ENCODE measurements around the gene CTBS. TPM values are rescaled to one million over a fixed set of nuclear protein-coding genes. Genes with fewer than 3 reads are reported as not detected.

CTBS gene
- total RNA-seq, 1 donor from 2014 or later: 6.7 TPM

DNA sequence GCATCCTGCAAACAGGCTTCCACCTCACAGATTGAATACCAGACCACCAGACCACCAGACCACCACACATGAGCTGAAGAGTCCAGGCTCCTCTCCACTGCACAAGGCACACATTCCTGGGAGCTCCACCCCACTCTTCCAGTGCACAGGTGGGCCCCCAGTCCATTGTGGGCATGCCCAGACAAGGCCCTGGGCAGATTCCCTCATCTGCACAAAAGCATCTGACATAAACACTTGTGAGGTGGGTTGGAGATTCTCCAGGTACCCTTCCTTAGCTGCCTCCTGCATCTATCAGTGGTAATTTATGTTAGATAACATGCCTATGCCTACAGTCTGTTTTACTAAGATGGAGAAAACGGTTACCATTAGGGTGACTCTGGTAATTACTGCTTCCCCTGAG is 11.6 kb upstream of the CTBS start:
- no peak overlapping the region for H3K4me3 ChIP-seq (ENCODE audit: low read depth, low read length)
- TF ChIP-seq, protein P1, sequence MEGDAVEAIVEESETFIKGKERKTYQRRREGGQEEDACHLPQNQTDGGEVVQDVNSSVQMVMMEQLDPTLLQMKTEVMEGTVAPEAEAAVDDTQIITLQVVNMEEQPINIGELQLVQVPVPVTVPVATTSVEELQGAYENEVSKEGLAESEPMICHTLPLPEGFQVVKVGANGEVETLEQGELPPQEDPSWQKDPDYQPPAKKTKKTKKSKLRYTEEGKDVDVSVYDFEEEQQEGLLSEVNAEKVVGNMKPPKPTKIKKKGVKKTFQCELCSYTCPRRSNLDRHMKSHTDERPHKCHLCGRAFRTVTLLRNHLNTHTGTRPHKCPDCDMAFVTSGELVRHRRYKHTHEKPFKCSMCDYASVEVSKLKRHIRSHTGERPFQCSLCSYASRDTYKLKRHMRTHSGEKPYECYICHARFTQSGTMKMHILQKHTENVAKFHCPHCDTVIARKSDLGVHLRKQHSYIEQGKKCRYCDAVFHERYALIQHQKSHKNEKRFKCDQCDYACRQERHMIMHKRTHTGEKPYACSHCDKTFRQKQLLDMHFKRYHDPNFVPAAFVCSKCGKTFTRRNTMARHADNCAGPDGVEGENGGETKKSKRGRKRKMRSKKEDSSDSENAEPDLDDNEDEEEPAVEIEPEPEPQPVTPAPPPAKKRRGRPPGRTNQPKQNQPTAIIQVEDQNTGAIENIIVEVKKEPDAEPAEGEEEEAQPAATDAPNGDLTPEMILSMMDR (conservative IDR thresholded peaks at IDR 0.05; ENCODE audit: low read depth, low read length): no peak
- DNase-seq (ENCODE audit: low read depth): no peak

DNA sequence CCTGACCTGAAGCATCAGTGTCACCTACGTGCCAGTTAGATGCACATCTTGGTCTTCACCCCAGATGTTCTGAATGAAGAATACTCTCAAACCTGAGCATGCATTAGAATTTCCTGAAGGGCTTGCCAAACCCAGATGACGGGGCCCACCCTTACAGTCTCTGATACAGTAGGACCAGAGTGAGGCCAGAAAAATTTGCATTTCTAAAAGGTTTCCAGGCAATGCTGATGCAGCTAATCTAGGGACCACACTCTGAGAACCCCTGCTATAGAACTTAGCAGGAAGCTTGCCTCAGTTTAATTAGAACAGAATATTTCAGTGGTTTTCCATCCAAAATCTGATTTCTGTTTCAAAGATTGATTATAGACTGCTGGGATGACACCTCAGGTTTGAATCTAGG is 9.9 kb upstream of the CTBS start:
- DNase-seq (ENCODE audit: low read depth): no peak
- no peak overlapping the region for H3K4me3 ChIP-seq (ENCODE audit: low read depth, low read length)
- TF ChIP-seq, protein P1 (conservative IDR thresholded peaks at IDR 0.05; ENCODE audit: low read depth, low read length): no peak

DNA sequence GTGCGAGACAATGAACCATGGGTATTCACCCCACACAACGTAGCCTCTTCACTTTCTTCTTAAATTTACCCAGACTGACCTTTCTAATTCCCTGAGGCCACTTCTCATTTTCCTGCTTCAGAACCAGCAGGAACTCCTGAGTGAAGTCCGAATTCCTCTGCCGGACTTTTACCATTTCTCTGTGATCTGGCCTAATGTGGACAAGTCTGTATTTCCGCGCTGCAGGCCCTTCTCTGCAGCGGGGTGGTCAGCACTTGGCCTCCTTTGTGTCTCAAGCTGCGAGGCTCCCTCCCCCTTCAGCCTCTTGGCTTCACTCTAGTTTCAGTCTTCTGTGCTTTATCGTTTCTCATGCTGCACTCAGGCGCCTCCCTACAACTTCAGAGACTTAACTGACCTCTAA is 9.4 kb upstream of the CTBS start:
- no peak for DNase-seq (ENCODE audit: low read depth)
- TF ChIP-seq, protein P1 (conservative IDR thresholded peaks at IDR 0.05; ENCODE audit: low read depth, low read length): no peak

DNA sequence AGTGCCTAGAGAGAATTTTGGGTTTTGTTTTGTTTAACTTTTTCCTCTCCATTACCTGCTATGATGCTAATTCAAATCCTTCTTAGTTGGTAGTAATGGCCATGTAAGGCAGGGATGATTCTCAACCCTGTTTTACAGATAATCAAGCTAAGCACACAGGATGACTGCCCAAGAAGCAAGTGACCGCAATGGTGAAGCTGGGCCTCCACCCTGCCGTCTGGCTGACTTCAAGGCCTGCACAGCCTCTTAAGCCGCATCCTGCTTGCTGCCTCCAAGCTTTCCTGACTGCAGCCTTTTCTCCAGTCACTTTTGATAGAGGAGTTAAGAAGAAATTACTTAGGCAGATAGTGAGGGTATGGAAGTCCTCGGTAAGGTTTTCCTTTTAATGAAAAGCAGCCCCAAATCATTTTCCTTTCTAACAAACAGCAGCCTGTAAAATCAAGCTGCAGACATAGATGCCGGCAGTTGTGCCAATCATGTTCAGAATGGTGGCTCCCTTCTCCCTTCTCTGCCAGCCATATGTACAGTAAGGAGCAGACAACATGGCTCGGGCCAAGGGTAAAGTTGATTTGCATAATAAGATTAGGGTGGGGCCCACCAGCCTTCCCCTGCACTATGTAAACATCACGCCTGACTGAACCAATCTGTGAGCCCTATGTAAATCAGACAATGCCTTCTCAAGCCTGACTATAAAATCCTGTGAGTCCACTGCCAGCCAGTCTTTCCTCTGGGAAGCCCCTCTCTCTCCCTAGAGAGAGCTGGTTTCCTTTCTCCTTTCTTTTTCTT is 8.8 kb upstream of the CTBS start:
- H3K4me3 ChIP-seq (ENCODE audit: low read depth, low read length): no peak overlapping the region
- TF ChIP-seq, protein P1 (conservative IDR thresholded peaks at IDR 0.05; ENCODE audit: low read depth, low read length): no peak
- no peak for DNase-seq (ENCODE audit: low read depth)

More for the DNA sequence above, 9.4 kb upstream of the CTBS start:
- H3K4me3 ChIP-seq (ENCODE audit: low read depth, low read length): no peak overlapping the region

DNA sequence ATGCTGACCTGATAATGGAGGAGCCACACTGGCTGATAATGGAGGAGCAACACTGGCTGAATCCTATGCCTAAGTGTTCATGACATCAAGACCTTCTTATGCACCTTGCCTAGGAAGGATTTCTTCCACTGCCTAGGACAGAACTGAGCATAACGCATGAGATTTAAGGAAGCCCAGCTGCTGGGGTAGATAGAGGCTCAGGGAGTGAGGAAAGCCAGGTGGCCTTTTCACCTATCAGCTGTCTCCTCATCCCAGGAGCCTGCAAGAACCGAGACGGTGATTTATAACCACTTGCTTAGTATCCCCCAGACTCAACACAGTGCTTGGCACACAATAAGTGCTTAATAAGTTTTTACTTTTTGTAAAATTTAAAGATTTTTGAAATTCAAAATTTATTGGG is 7.4 kb upstream of the CTBS start:
- no peak overlapping the region for H3K4me3 ChIP-seq (ENCODE audit: low read depth, low read length)
- TF ChIP-seq, protein P1 (conservative IDR thresholded peaks at IDR 0.05; ENCODE audit: low read depth, low read length): no peak
- no peak for DNase-seq (ENCODE audit: low read depth)

DNA sequence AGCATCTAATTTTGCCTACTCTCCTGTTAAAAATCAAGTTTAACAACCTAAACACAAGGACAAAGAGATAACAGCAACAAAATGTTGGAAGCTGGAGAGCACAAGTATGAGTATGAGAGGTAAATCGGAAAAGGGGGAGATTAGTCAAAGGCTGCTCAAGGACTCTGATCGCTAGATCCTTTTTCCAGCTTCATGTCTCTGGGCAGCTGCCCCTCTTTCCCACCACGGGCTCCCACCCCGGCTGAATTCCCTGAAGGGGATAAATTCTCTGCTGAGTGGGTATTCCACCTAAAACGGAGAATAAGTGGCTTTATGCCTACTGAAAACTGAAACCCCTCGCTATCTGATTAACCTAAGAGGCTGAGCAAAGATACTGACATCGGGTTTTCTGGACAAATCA is 696 bp upstream of the CTBS start:
- DNase-seq (ENCODE audit: low read depth): no peak
- H3K4me3 ChIP-seq (ENCODE audit: low read depth, low read length): peak overlapping the region; percentile 64
- TF ChIP-seq, protein P1 (conservative IDR thresholded peaks at IDR 0.05; ENCODE audit: low read depth, low read length): no peak

DNA sequence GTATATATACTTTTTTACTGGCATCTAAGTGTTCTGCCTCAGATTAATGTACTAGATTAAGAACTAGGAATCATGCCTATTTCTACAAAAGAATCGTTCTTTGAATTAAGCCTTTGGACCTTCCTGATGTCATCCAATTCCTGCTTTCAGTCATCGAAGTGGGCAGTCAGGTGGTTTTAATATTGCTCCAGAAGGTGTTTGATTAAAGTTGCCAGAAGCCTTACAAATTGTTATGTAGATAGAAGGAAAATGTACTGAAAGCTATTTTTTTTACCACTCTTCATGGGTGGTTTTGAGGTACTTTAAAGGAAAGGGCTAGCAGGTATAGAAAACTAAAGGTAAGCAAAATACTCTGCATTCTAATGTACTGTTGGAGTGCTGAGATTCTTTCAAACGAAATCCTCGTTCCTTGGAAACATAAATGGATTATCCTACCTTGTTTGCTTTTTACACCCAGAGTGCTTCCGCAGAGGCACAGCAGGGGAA is 716 bp downstream of the CTBS start:
- H3K4me3 ChIP-seq (ENCODE audit: low read depth, low read length): peak overlapping the region; percentile 64
- DNase-seq (ENCODE audit: low read depth): peak; percentile 20
- TF ChIP-seq, protein P1 (conservative IDR thresholded peaks at IDR 0.05; ENCODE audit: low read depth, low read length): no peak
